Stomach (tissue), 4 donors: ENCODE data around the gene DDR1.

ENCODE experiments used
- EP300 ChIP-seq: sonication (generic); formaldehyde crosslinking; IDR thresholded peaks from one replicate; pipeline ENCODE4 v1.6.1; 2017; ENCODE audit warnings: antibody characterized with exemption
- TF ChIP-seq, protein P1 (sequence below), 7 experiments: fragments of 450-650 bp in 4 of 7; fragments of 200-600 bp in 3 of 7; sonication (generic) in 3 of 7; IDR thresholded peaks; one replicate each; pipeline ENCODE4 v1.5.1; 2016 to 2019; ENCODE audit warnings: antibody characterized with exemption in 7 of 7, control low read depth in 2 of 7, mild to moderate bottlenecking in 1 of 7

DNA sequence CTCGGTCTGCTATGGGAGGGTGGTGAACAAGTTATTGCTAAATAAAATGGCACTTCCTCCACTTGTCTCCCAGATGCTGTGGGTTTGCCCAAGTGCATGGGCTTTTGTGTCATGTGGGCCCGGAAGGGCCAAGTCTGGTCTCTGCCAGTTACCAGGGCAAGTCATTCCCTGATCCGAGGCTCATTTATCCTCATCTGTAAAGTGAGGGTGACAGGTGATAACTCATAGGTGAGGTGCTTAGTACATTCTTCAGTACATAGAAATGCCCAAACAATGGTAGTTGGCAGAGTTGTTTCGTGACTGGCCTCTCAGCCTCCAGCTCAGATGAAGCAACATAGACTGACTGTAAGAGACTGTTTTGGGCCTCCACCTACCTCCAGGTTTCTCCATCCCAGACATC, 54.4 kb downstream of the DDR1 start:
- TF ChIP-seq, protein P1, sequence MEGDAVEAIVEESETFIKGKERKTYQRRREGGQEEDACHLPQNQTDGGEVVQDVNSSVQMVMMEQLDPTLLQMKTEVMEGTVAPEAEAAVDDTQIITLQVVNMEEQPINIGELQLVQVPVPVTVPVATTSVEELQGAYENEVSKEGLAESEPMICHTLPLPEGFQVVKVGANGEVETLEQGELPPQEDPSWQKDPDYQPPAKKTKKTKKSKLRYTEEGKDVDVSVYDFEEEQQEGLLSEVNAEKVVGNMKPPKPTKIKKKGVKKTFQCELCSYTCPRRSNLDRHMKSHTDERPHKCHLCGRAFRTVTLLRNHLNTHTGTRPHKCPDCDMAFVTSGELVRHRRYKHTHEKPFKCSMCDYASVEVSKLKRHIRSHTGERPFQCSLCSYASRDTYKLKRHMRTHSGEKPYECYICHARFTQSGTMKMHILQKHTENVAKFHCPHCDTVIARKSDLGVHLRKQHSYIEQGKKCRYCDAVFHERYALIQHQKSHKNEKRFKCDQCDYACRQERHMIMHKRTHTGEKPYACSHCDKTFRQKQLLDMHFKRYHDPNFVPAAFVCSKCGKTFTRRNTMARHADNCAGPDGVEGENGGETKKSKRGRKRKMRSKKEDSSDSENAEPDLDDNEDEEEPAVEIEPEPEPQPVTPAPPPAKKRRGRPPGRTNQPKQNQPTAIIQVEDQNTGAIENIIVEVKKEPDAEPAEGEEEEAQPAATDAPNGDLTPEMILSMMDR (IDR thresholded peaks at IDR 0.05) = no peak
- no peak for TF ChIP-seq EP300
